ENCODE results near the gene PLA2G4B.
A peak's percentile ranks its signal among the peaks of the same experiment; 100 is the strongest.

The PLA2G4B gene

GRCh38 chr15:41880156-41880877, 41.7 kb downstream of the PLA2G4B start:
- H3K4me3 ChIP-seq (ENCODE audit: low read depth, low read length) = no peak overlapping the region
- no peak for DNase-seq (ENCODE audit: low read depth)
- TF ChIP-seq CTCF (conservative IDR thresholded peaks at IDR 0.05; ENCODE audit: low read depth, low read length) = no peak

DNA sequence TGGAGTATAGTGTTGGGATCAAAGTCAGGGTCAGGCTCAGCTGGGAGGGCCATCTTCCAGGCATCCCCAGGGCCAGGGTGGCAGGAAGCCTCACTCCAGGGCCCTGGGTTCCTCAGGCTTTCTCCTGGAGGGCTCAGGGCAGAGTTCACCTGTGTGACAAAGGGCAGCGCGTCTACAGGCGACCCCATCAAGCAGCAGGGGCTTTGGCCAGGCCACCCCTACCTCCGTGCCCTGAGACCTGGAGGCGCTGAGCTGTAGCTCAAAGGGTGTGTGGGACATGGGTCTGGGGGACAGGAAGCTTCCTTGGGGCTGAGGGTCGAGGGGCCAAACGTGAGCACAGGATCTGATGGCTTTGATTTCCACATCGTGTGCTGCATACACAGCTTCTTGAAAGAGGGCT, 42.4 kb downstream of the PLA2G4B start:
- H3K4me3 ChIP-seq (ENCODE audit: low read depth, low read length) = no peak overlapping the region
- no peak for TF ChIP-seq CTCF (conservative IDR thresholded peaks at IDR 0.05; ENCODE audit: low read depth, low read length)
- DNase-seq (ENCODE audit: low read depth) = no peak

DNA sequence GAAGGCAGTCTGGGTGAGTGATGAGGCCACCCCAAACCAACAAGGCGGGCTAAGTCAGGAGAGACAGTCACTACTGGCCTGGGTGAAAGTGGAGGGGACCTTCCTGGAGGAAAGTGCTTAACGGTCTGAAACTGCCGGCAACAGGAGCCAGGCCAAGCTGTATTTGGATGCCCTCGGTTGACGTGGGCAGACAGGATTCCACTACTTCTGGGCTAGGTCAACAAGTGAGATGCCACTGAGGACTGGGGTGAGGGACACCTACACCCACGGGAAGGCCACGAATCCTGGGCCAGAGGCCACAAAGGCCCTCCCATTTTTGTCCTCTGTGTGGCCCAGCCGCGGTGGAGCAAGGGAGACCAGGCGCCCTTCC, 42.9 kb downstream of the PLA2G4B start:
- DNase-seq (ENCODE audit: low read depth) = no peak
- TF ChIP-seq CTCF (conservative IDR thresholded peaks at IDR 0.05; ENCODE audit: low read depth, low read length) = no peak
- no peak overlapping the region for H3K4me3 ChIP-seq (ENCODE audit: low read depth, low read length)

DNA sequence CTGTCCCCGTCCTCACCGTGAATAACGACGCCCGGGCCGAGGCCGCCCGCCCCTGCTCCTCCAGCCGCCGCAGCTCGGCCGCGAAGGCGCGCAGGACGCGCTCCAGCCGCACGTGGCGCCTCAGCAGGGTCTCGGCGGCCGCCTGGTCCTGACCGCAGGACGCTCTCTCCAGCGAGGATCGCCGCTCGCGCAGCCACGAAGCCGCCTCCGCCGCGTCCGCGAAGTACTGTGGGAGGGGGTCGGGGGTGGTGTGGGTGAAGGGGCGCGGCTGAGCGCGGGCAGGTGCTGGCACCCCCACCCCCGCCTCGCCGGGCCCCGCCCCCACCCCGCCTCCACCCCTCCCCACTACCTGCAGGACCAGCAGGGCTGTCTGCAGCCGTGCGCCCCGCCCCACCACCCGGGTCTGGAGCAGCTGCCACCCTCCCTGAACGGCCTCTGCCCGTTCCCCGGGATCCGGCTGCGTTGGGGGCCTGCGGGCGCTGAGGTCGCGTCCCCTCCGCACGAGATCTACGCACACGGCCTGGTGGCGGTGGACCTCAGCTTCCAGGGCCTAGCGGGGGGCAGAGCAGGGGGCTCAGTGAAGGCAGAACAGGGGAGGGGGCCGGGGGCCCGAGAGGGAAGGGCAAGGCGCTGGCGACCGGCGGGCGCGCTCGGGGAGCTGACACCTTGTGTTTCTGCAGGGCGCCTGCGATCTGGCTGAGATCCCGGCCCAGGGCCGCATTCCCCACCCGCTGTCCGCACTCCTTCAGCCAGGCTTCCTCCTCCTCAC, 43.5 kb downstream of the PLA2G4B start:
- DNase-seq (ENCODE audit: low read depth) = peak; percentile 46
- H3K4me3 ChIP-seq (ENCODE audit: low read depth, low read length) = peak overlapping the region; percentile 17
- TF ChIP-seq CTCF (conservative IDR thresholded peaks at IDR 0.05; ENCODE audit: low read depth, low read length) = no peak

DNA sequence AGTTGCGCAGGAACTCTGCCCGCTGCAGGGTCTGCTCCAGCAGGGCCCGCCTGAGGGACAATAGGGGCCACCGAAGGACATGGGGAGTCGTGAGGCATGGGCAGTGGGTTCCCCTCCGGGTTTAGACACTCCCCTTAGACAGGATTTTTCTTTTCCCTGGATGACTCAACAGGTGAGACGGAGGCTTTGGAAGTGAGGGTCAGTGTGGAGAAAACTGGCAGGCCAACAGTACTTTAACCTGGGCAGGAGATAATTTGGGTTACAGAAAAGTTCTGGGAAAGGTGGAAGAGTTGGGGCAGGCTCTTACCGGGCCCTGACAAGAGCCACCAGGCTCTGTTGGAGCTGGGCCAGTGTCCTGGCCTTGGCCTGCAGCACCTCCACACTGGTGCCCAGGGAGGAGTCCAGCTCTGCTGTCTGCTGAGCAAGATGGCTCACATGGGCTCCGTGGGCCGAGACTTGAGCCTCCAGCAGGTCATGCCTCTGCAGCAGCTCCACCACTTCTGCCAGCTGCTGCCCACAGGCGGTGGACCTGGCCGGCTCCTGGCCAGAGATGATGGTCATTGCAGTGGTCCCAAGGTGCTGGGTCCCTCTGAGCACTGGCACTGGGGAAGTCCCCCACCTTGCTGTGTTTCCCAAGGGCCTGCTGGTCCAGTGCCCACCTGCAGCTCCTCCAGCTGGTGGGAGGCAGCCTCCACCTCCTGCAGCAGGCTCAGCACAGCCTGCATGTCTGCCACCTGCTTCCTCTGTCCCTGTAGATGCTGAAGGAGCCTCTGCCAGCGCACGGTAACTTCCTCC, 44.2 kb downstream of the PLA2G4B start:
- no peak for DNase-seq (ENCODE audit: low read depth)
- TF ChIP-seq CTCF (conservative IDR thresholded peaks at IDR 0.05; ENCODE audit: low read depth, low read length) = no peak
- H3K4me3 ChIP-seq (ENCODE audit: low read depth, low read length) = no peak overlapping the region

DNA sequence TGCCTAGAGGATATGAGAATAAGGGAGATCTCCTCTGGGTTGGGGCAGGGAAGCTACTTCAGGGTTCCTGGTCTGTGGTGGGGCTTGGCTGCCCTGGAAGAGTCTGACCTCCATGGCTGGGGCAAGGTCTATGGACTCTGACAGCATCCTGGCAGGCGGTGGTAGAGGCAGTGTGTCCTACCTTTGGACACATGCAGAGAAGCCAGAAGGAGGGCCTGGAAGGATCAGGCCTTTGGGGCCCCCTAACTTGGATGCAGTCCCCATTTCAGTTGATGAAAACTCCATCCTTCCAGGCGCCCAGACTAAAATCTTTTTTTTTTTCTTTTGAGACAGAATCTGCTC, 44.8 kb downstream of the PLA2G4B start:
- no peak for TF ChIP-seq CTCF (conservative IDR thresholded peaks at IDR 0.05; ENCODE audit: low read depth, low read length)
- no peak overlapping the region for H3K4me3 ChIP-seq (ENCODE audit: low read depth, low read length)
- DNase-seq (ENCODE audit: low read depth) = no peak

Measured in choroid plexus epithelial cell (primary cell).